Breast epithelium (tissue), 3 donors: Measurements from ENCODE around the gene ADORA2B.

ENCODE experiments used
- CTCF ChIP-seq, 3 donors: fragments of 450-650 bp; IDR thresholded peaks; one replicate each; pipeline ENCODE4 v1.5.1; 2016 to 2017; ENCODE audit warnings: antibody characterized with exemption in 3 of 3, mild to moderate bottlenecking in 3 of 3, moderate library complexity in 3 of 3
- POLR2A ChIP-seq: fragments of 450-650 bp; IDR thresholded peaks from one replicate; pipeline ENCODE4 v1.6.1; 2016; ENCODE audit warnings: antibody characterized with exemption, mild to moderate bottlenecking, moderate library complexity
- POLR2AphosphoS5 ChIP-seq, 3 donors: sonication (generic); formaldehyde crosslinking; IDR thresholded peaks; one replicate each; pipeline ENCODE4 v1.6.1; 2017; ENCODE audit warnings: antibody characterized with exemption in 3 of 3

GRCh38 chr17:15999974-16000827 lies 55.3 kb downstream of the ADORA2B start:
- TF ChIP-seq CTCF (IDR thresholded peaks at IDR 0.05) (no peak), POLR2A (no peak), POLR2AphosphoS5 (IDR thresholded peaks at IDR 0.05) (peak in 1 of 3 donors; percentile 11)
